ENCODE measurements around the gene TIGD1.

GRCh38 chr2:232501331-232501771 is 49.0 kb downstream of the TIGD1 start:
- no peak for TF ChIP-seq CTCF (IDR thresholded peaks at IDR 0.05)
- no peak for TF ChIP-seq EZH2 (IDR thresholded peaks at IDR 0.05)
